WTC11 (cell line): ENCODE data around the gene MLYCD. TPM values are rescaled to one million over a fixed set of nuclear protein-coding genes. Genes with fewer than 3 reads are reported as not detected.

Source experiments
- ATAC-seq: fragments of 200-7000 bp; cut with Tn5 transposase; 2 replicates; pipeline ENCODE4 v1.10.0; 2021; ENCODE audit warnings: mild to moderate bottlenecking, moderate library complexity
- CTCF ChIA-PET: fragments of 300-600 bp; sonication (Branson Sonifier 250); formaldehyde crosslinking; loops from one replicate; lab custom pipeline; 2021; ENCODE audit warnings: antibody characterized with exemption; lab: Charles Lee
- POLR2A ChIA-PET: fragments of 350-600 bp; sonication (Branson Sonifier 250); formaldehyde crosslinking; loops from one replicate; lab custom pipeline; 2021; ENCODE audit warnings: antibody characterized with exemption; lab: Charles Lee
- DNase-seq: peaks from one replicate; pipeline ENCODE4 v3.0.0; 2021; ENCODE audit warnings: low spot score
- H3K27ac Mint-ChIP-seq: 2 replicates; pipeline ENCODE4 v1.8.0; 2021; ENCODE audit warnings: mixed read lengths
- H3K27me3 Mint-ChIP-seq: 2 replicates; pipeline ENCODE4 v1.8.0; 2021; ENCODE audit warnings: low read depth, mild to moderate bottlenecking, moderate library complexity, mixed read lengths
- H3K36me3 Mint-ChIP-seq: 2 replicates; pipeline ENCODE4 v1.8.0; 2021; ENCODE audit warnings: mixed read lengths
- H3K4me1 Mint-ChIP-seq: 2 replicates; pipeline ENCODE4 v1.8.0; 2022; ENCODE audit warnings: mixed read lengths
- H3K4me3 Mint-ChIP-seq: 2 replicates; pipeline ENCODE4 v1.8.0; 2021; ENCODE audit warnings: mild to moderate bottlenecking, moderate library complexity, mixed read lengths
- H3K9me3 Mint-ChIP-seq: 2 replicates; pipeline ENCODE4 v1.8.0; 2021; ENCODE audit warnings: mixed read lengths
- GABPB1 ChIP-seq: sonication (generic); formaldehyde crosslinking; IDR thresholded peaks from 2 replicates; pipeline ENCODE4 v1.8.1; 2023; ENCODE audit warnings: mild to moderate bottlenecking, missing genetic modification reagents
- JAZF1 ChIP-seq: fragments of 250-450 bp; sonication (Bioruptor Pico); IDR thresholded peaks from 2 replicates; pipeline ENCODE4 v1.9.0; 2021; ENCODE audit warnings: moderate library complexity, mild to moderate bottlenecking, inconsistent platforms
- MYBL2 ChIP-seq: sonication (generic); formaldehyde crosslinking; IDR thresholded peaks from 2 replicates; pipeline ENCODE4 v1.8.1; 2023; ENCODE audit warnings: mild to moderate bottlenecking, moderate library complexity, missing genetic modification reagents
- PREB ChIP-seq: sonication (generic); formaldehyde crosslinking; IDR thresholded peaks from 2 replicates; pipeline ENCODE4 v1.8.1; 2022; ENCODE audit warnings: mild to moderate bottlenecking, missing genetic modification reagents, moderate library complexity, borderline replicate concordance
- ZNF138 ChIP-seq: sonication (generic); formaldehyde crosslinking; conservative IDR thresholded peaks from 2 replicates; pipeline ENCODE4 v1.8.1; 2022; ENCODE audit warnings: mild to moderate bottlenecking, moderate library complexity, missing genetic modification reagents
- ZNF263 ChIP-seq: sonication (generic); formaldehyde crosslinking; IDR thresholded peaks from 2 replicates; pipeline ENCODE4 v1.8.1; 2022; ENCODE audit warnings: low read depth, mild to moderate bottlenecking, moderate library complexity, missing genetic modification reagents
- ZNF281 ChIP-seq: sonication (generic); formaldehyde crosslinking; IDR thresholded peaks from 2 replicates; pipeline ENCODE4 v1.8.0; 2023; ENCODE audit warnings: mild to moderate bottlenecking, missing genetic modification reagents
- total RNA-seq: library from RNA; stranded (reverse); gene quantifications from 3 replicates; pipeline ENCODE4 v1.2.3, GENCODE V29; 2021
- TF ChIP-seq, protein P1 (sequence below): sonication (generic); formaldehyde crosslinking; IDR thresholded peaks from 2 replicates; pipeline ENCODE4 v1.8.0; 2022; ENCODE audit warnings: mild to moderate bottlenecking, missing genetic modification reagents
- TF ChIP-seq, protein P2 (sequence below): sonication (generic); formaldehyde crosslinking; IDR thresholded peaks from 2 replicates; pipeline ENCODE4 v1.8.0; 2023; ENCODE audit warnings: missing genetic modification reagents, mild to moderate bottlenecking, borderline replicate concordance

The MLYCD gene
- total RNA-seq, 1 experiment from 2014 or later, result 6.3 TPM

- ChIA-PET CTCF (interaction anchor here (1.7 kb wide), 1 partner anchor 14 kb away, joined by 12 read pairs; no protein-coding TSS in a partner anchor), POLR2A (no interaction called here)
- Mint-ChIP-seq H3K27me3 (no peaks in the 10 kb centered on the region; the same call in 1 of the 2 replicates), H3K4me3 (no peak overlapping the region), H3K4me1 (peaks cover 7% of the 10 kb centered on the region; the same call in 1 of the 2 replicates), H3K27ac (no peak overlapping the region; the same call in 1 of the 2 replicates), H3K36me3 (no peaks in the 10 kb centered on the region), H3K9me3 (no peaks in the 10 kb centered on the region)
- DNase-seq (no peak), ATAC-seq (no peak)
- TF ChIP-seq GABPB1 (peak; percentile 89), ZNF263 (CRISPR knock-in tag) (no peak)
Measured at GRCh38 chr16:83942815-83943515, 44.0 kb downstream of the MLYCD start.

GRCh38 chr16:83943516-83944050 lies 44.7 kb downstream of the MLYCD start:
- Mint-ChIP-seq H3K27me3 (no peaks in the 10 kb centered on the region; the same call in 1 of the 2 replicates), H3K4me1 (peaks cover 7% of the 10 kb centered on the region; the same call in 1 of the 2 replicates), H3K9me3 (no peaks in the 10 kb centered on the region), H3K36me3 (no peaks in the 10 kb centered on the region), H3K4me3 (no peak overlapping the region), H3K27ac (no peak overlapping the region)
- POLR2A ChIA-PET, result interaction anchor here (0.6 kb wide), 1 partner anchor 284 kb away, joined by 3 read pairs; no protein-coding TSS in a partner anchor
- no peak for TF ChIP-seq PREB (CRISPR knock-in tag)
- DNase-seq, result no peak
- CTCF ChIA-PET, result interaction anchor here (1.2 to 1.7 kb wide), 2 partner anchors 10 to 13 kb away, joined by 5 to 12 read pairs; no protein-coding TSS in a partner anchor
- ATAC-seq, result no peak

GRCh38 chr16:83945587-83945986 lies 46.7 kb downstream of the MLYCD start:
- POLR2A ChIA-PET, result no interaction called here
- Mint-ChIP-seq H3K9me3 (no peaks in the 10 kb centered on the region), H3K36me3 (no peaks in the 10 kb centered on the region), H3K4me3 (no peak overlapping the region), H3K4me1 (peaks cover 3% of the 10 kb centered on the region; the same call in 1 of the 2 replicates), H3K27me3 (no peaks in the 10 kb centered on the region; the same call in 1 of the 2 replicates), H3K27ac (no peak overlapping the region)
- TF ChIP-seq ZNF138 (no peak), JAZF1 (CRISPR knock-in tag) (no peak), ZNF281 (CRISPR knock-in tag) (no peak), MYBL2 (no peak)
- TF ChIP-seq, protein P1, sequence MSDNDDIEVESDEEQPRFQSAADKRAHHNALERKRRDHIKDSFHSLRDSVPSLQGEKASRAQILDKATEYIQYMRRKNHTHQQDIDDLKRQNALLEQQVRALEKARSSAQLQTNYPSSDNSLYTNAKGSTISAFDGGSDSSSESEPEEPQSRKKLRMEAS (CRISPR knock-in tag), result no peak
- TF ChIP-seq, protein P2, sequence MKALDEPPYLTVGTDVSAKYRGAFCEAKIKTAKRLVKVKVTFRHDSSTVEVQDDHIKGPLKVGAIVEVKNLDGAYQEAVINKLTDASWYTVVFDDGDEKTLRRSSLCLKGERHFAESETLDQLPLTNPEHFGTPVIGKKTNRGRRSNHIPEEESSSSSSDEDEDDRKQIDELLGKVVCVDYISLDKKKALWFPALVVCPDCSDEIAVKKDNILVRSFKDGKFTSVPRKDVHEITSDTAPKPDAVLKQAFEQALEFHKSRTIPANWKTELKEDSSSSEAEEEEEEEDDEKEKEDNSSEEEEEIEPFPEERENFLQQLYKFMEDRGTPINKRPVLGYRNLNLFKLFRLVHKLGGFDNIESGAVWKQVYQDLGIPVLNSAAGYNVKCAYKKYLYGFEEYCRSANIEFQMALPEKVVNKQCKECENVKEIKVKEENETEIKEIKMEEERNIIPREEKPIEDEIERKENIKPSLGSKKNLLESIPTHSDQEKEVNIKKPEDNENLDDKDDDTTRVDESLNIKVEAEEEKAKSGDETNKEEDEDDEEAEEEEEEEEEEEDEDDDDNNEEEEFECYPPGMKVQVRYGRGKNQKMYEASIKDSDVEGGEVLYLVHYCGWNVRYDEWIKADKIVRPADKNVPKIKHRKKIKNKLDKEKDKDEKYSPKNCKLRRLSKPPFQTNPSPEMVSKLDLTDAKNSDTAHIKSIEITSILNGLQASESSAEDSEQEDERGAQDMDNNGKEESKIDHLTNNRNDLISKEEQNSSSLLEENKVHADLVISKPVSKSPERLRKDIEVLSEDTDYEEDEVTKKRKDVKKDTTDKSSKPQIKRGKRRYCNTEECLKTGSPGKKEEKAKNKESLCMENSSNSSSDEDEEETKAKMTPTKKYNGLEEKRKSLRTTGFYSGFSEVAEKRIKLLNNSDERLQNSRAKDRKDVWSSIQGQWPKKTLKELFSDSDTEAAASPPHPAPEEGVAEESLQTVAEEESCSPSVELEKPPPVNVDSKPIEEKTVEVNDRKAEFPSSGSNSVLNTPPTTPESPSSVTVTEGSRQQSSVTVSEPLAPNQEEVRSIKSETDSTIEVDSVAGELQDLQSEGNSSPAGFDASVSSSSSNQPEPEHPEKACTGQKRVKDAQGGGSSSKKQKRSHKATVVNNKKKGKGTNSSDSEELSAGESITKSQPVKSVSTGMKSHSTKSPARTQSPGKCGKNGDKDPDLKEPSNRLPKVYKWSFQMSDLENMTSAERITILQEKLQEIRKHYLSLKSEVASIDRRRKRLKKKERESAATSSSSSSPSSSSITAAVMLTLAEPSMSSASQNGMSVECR, result no peak
- DNase-seq, result no peak
- ATAC-seq, result no peak
- CTCF ChIA-PET, result no interaction called here
